NB4 (cell line): Measurements from ENCODE around the gene TAS1R2.

Experiments used
- POLR2A ChIP-seq: IDR thresholded peaks from 2 replicates; pipeline ENCODE4 v1.6.1; 2011; ENCODE audit warnings: mild to moderate bottlenecking; ENCODE audit not compliant: insufficient read length; ENCODE audit errors: extremely low read depth
- TF ChIP-seq, protein P1 (sequence below): IDR thresholded peaks from one replicate; pipeline ENCODE4 v1.5.1; 2012; ENCODE audit warnings: low read depth, low read length

GRCh38 chr1:18807334-18808063, 52.0 kb downstream of the TAS1R2 start:
- TF ChIP-seq, protein P1, sequence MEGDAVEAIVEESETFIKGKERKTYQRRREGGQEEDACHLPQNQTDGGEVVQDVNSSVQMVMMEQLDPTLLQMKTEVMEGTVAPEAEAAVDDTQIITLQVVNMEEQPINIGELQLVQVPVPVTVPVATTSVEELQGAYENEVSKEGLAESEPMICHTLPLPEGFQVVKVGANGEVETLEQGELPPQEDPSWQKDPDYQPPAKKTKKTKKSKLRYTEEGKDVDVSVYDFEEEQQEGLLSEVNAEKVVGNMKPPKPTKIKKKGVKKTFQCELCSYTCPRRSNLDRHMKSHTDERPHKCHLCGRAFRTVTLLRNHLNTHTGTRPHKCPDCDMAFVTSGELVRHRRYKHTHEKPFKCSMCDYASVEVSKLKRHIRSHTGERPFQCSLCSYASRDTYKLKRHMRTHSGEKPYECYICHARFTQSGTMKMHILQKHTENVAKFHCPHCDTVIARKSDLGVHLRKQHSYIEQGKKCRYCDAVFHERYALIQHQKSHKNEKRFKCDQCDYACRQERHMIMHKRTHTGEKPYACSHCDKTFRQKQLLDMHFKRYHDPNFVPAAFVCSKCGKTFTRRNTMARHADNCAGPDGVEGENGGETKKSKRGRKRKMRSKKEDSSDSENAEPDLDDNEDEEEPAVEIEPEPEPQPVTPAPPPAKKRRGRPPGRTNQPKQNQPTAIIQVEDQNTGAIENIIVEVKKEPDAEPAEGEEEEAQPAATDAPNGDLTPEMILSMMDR: no peak
- TF ChIP-seq POLR2A: no peak
